Neural progenitor cell (in vitro differentiated cells): Measurements from ENCODE around the gene ARHGAP24. TPM values are rescaled to one million over a fixed set of nuclear protein-coding genes. Genes with fewer than 3 reads are reported as not detected.

Experiments used
- DNase-seq: peaks from one replicate; pipeline ENCODE4 v3.0.0-alpha.2; 2016; ENCODE audit warnings: low spot score
- H2AFZ ChIP-seq: fragments of 200-600 bp; sonication (generic); replicated peaks from 2 replicates; pipeline ENCODE4 v1.6.1; 2016; ENCODE audit warnings: antibody characterized with exemption
- H3F3A ChIP-seq: fragments of 200-600 bp; sonication (generic); 2 replicates; pipeline ENCODE4 v1.6.1; 2016; ENCODE audit warnings: antibody characterized with exemption, low read depth
- H3K27ac ChIP-seq: fragments of 200-600 bp; sonication (generic); 2 replicates; pipeline ENCODE4 v1.5.1; 2016; ENCODE audit warnings: mild to moderate bottlenecking
- H3K27me3 ChIP-seq: fragments of 200-600 bp; sonication (generic); 2 replicates; pipeline ENCODE4 v1.6.1; 2016; ENCODE audit warnings: mild to moderate bottlenecking, moderate library complexity
- H3K36me3 ChIP-seq: fragments of 200-600 bp; sonication (generic); 2 replicates; pipeline ENCODE4 v1.5.1; 2016
- H3K4me1 ChIP-seq: fragments of 200-600 bp; sonication (generic); 2 replicates; pipeline ENCODE4 v1.6.1; 2016; ENCODE audit warnings: mixed run types
- H3K4me2 ChIP-seq: fragments of 200-600 bp; sonication (generic); 2 replicates; pipeline ENCODE4 v1.6.1; 2016
- H3K4me3 ChIP-seq: fragments of 200-600 bp; sonication (generic); 2 replicates; pipeline ENCODE4 v1.5.1; 2016
- H3K79me2 ChIP-seq: fragments of 200-600 bp; sonication (generic); 2 replicates; pipeline ENCODE4 v1.6.1; 2016; ENCODE audit warnings: low read depth
- H3K9ac ChIP-seq: fragments of 200-600 bp; sonication (generic); 2 replicates; pipeline ENCODE4 v1.6.1; 2016
- H3K9me3 ChIP-seq: fragments of 200-600 bp; sonication (generic); 2 replicates; pipeline ENCODE4 v1.5.1; 2016; ENCODE audit warnings: low read depth
- H4K20me1 ChIP-seq: fragments of 200-600 bp; sonication (generic); 2 replicates; pipeline ENCODE4 v1.6.1; 2016; ENCODE audit warnings: low read depth
- H3K27ac Mint-ChIP-seq: 3 replicates; pipeline ENCODE4 v1.8.0; 2021; ENCODE audit warnings: mixed read lengths
- H3K27me3 Mint-ChIP-seq: 2 replicates; pipeline ENCODE4 v1.8.0; 2022; ENCODE audit warnings: low read depth, mild to moderate bottlenecking, inconsistent platforms, moderate library complexity, mixed read lengths; ENCODE audit not compliant: insufficient read depth
- H3K36me3 Mint-ChIP-seq: 3 replicates; pipeline ENCODE4 v1.8.0; 2021; ENCODE audit warnings: mixed read lengths
- H3K4me1 Mint-ChIP-seq: 3 replicates; pipeline ENCODE4 v1.8.0; 2021; ENCODE audit warnings: mixed read lengths
- H3K4me3 Mint-ChIP-seq: 3 replicates; pipeline ENCODE4 v1.8.0; 2021; ENCODE audit warnings: mild to moderate bottlenecking, moderate library complexity, mixed read lengths
- H3K9me3 Mint-ChIP-seq: 3 replicates; pipeline ENCODE4 v1.8.0; 2020; ENCODE audit warnings: mixed read lengths
- EZH2 ChIP-seq: fragments of 200-600 bp; sonication (generic); IDR thresholded peaks from 2 replicates; pipeline ENCODE4 v1.6.1; 2017; ENCODE audit warnings: antibody characterized with exemption, mild to moderate bottlenecking, moderate library complexity
- EZH2phosphoT487 ChIP-seq: fragments of 200-600 bp; sonication (generic); IDR thresholded peaks from 2 replicates; pipeline ENCODE4 v1.6.1; 2017; ENCODE audit warnings: antibody characterized with exemption
- total RNA-seq: library from RNA; depleted of rRNA; stranded (reverse); fragments of >200 nt; gene quantifications from 2 replicates; pipeline ENCODE4 v1.2.3, GENCODE V29; 2015; ENCODE audit warnings: low replicate concordance
- TF ChIP-seq, protein P1 (sequence below): fragments of 200-600 bp; sonication (generic); IDR thresholded peaks from 2 replicates; pipeline ENCODE4 v1.5.1; 2017; ENCODE audit warnings: antibody characterized with exemption, mild to moderate bottlenecking

The ARHGAP24 gene
- total RNA-seq, 1 donor from 2014 or later = 2.2 TPM

DNA sequence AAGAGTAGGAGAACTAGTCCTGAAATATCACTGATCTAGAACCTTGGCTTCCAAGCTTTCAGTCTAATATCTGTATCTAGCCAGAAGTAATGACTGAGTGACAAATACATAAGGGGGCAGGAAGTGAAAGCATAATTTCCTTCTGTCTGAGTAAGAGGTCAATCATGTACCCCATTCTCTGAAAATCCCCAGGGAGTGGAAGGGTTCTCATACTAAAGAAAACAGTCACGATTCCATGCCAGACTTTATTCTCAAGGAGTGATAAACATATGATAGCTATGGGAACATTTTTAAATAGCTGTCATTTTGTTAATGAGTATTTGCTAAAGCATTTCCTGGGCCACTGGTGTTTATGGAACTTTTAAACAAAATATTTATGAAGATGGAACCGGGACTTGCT lies 308.5 kb downstream of the ARHGAP24 start:
- Histone ChIP-seq H3F3A (no peaks in the 10 kb centered on the region), H3K9me3 (no peaks in the 10 kb centered on the region), H3K36me3 (no peaks in the 10 kb centered on the region), H3K9ac (no peak overlapping the region), H3K4me1 (no peaks in the 10 kb centered on the region), H3K27me3 (no peaks in the 10 kb centered on the region), H3K4me2 (no peak overlapping the region), H3K4me3 (no peak overlapping the region), H3K27ac (no peak overlapping the region), H2AFZ (no peak overlapping the region), H3K79me2 (no peaks in the 10 kb centered on the region), H4K20me1 (no peaks in the 10 kb centered on the region)
- no peak for DNase-seq
- no peaks in the 10 kb centered on the region for H3K27me3 Mint-ChIP-seq
- no peaks in the 10 kb centered on the region for H3K9me3 Mint-ChIP-seq
- peaks cover 4% of the 10 kb centered on the region for H3K4me1 Mint-ChIP-seq
- TF ChIP-seq EZH2phosphoT487 (no peak), EZH2 (no peak)
- TF ChIP-seq, protein P1, sequence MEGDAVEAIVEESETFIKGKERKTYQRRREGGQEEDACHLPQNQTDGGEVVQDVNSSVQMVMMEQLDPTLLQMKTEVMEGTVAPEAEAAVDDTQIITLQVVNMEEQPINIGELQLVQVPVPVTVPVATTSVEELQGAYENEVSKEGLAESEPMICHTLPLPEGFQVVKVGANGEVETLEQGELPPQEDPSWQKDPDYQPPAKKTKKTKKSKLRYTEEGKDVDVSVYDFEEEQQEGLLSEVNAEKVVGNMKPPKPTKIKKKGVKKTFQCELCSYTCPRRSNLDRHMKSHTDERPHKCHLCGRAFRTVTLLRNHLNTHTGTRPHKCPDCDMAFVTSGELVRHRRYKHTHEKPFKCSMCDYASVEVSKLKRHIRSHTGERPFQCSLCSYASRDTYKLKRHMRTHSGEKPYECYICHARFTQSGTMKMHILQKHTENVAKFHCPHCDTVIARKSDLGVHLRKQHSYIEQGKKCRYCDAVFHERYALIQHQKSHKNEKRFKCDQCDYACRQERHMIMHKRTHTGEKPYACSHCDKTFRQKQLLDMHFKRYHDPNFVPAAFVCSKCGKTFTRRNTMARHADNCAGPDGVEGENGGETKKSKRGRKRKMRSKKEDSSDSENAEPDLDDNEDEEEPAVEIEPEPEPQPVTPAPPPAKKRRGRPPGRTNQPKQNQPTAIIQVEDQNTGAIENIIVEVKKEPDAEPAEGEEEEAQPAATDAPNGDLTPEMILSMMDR = no peak
- H3K27ac Mint-ChIP-seq = no peak overlapping the region
- H3K4me3 Mint-ChIP-seq = no peak overlapping the region
- no peaks in the 10 kb centered on the region for H3K36me3 Mint-ChIP-seq

DNA sequence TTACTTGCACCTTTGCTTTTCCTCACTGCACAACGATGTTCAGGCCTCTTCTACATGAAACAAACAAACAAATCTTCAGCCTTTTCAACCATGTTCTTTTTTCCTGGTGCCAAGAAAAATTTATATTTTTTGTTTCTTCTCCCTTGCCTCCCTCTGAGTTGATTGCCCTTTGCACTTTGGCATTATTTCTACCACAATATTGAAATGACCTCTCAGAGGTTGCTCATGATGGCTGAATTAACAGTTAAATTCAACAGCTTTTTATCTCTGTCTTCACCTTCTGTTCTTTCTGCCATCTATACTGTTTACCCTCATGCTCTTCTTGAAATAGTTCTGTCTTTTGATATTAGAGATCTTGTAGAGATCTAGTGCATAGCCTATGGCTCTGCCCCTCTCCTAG lies 308.9 kb downstream of the ARHGAP24 start:
- H3K4me1 Mint-ChIP-seq = peaks cover 4% of the 10 kb centered on the region
- H3K27ac Mint-ChIP-seq = no peak overlapping the region
- Histone ChIP-seq H4K20me1 (no peaks in the 10 kb centered on the region), H3F3A (no peaks in the 10 kb centered on the region), H3K9ac (no peak overlapping the region), H3K4me1 (no peaks in the 10 kb centered on the region), H3K36me3 (no peaks in the 10 kb centered on the region), H3K27me3 (no peaks in the 10 kb centered on the region), H3K9me3 (no peaks in the 10 kb centered on the region), H3K27ac (no peak overlapping the region), H3K79me2 (no peaks in the 10 kb centered on the region), H2AFZ (peak overlapping the region; percentile 70), H3K4me3 (no peak overlapping the region), H3K4me2 (no peak overlapping the region)
- no peak for DNase-seq
- no peaks in the 10 kb centered on the region for H3K27me3 Mint-ChIP-seq
- no peaks in the 10 kb centered on the region for H3K9me3 Mint-ChIP-seq
- no peaks in the 10 kb centered on the region for H3K36me3 Mint-ChIP-seq
- no peak overlapping the region for H3K4me3 Mint-ChIP-seq
- TF ChIP-seq EZH2phosphoT487 = no peak
- no peak for TF ChIP-seq EZH2
- TF ChIP-seq, protein P1 = no peak

DNA sequence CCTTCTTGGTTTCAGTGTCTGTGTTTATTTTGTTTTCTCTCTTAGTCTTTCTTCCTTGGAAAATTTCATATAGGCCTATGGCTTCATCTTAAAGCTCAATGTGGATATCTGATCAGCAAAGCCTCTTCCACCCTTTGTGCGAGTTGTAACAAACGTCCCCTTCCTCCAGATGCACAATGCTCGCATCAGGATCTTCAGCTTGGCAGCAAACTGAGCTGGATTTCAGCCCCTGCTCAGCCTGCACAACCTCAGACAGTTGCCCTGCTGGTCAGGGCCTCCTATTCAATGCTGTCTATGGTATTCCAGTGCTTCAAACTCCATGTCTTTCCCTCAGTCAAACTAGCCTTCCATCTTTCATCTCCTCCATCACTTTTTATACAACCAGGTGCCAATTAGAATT lies 309.4 kb downstream of the ARHGAP24 start:
- H3K27ac Mint-ChIP-seq = no peak overlapping the region
- H3K27me3 Mint-ChIP-seq = no peaks in the 10 kb centered on the region
- H3K9me3 Mint-ChIP-seq = no peaks in the 10 kb centered on the region
- peak overlapping the region; percentile 70 for H2AFZ ChIP-seq
- H3K36me3 Mint-ChIP-seq = no peaks in the 10 kb centered on the region
- no peak overlapping the region for H3K4me3 Mint-ChIP-seq
- no peak overlapping the region for H3K4me2 ChIP-seq
- H3K36me3 ChIP-seq = no peaks in the 10 kb centered on the region
- no peaks in the 10 kb centered on the region for H3F3A ChIP-seq
- TF ChIP-seq, protein P1 = no peak
- no peak for TF ChIP-seq EZH2phosphoT487
- no peak for TF ChIP-seq EZH2
- no peak overlapping the region for H3K9ac ChIP-seq
- no peak overlapping the region for H3K27ac ChIP-seq
- H3K4me3 ChIP-seq = no peak overlapping the region
- DNase-seq = peak; percentile 14
- H3K4me1 ChIP-seq = no peaks in the 10 kb centered on the region
- H3K79me2 ChIP-seq = no peaks in the 10 kb centered on the region
- H3K27me3 ChIP-seq = no peaks in the 10 kb centered on the region
- no peaks in the 10 kb centered on the region for H4K20me1 ChIP-seq
- no peaks in the 10 kb centered on the region for H3K4me1 Mint-ChIP-seq
- H3K9me3 ChIP-seq = no peaks in the 10 kb centered on the region
